HepG2 (cell line): ENCODE results near the gene NIN. TPM values are rescaled to one million over a fixed set of nuclear protein-coding genes. Genes with fewer than 3 reads are reported as not detected.
A peak's percentile ranks its signal among the peaks of the same experiment; 100 is the strongest.

ENCODE experiments used
- CENPBD1 ChIP-seq: sonication (generic); formaldehyde crosslinking; IDR thresholded peaks from 2 replicates; pipeline ENCODE4 v1.8.0; 2022; ENCODE audit warnings: missing genetic modification reagents, low read depth, mild to moderate bottlenecking, borderline replicate concordance
- CREB3 ChIP-seq: sonication (generic); formaldehyde crosslinking; IDR thresholded peaks from 2 replicates; pipeline ENCODE4 v1.5.0; 2020; ENCODE audit warnings: missing genetic modification reagents
- E2F5 ChIP-seq: sonication (generic); formaldehyde crosslinking; conservative IDR thresholded peaks from 2 replicates; pipeline ENCODE4 v1.4.0; 2020; ENCODE audit warnings: missing genetic modification reagents
- FOXK1 ChIP-seq: sonication (generic); formaldehyde crosslinking; IDR thresholded peaks from 2 replicates; pipeline ENCODE4 v1.4.0; 2020; ENCODE audit warnings: low read depth, missing genetic modification reagents, borderline replicate concordance
- FOXP4 ChIP-seq: sonication (generic); formaldehyde crosslinking; IDR thresholded peaks from 2 replicates; pipeline ENCODE4 v1.4.0; 2020; ENCODE audit warnings: missing genetic modification reagents
- HNF4A ChIP-seq: sonication (generic); formaldehyde crosslinking; IDR thresholded peaks from 2 replicates; pipeline ENCODE4 v1.4.0; 2020; ENCODE audit warnings: missing genetic modification reagents
- HOMEZ ChIP-seq: IDR thresholded peaks from 2 replicates; pipeline ENCODE4 v1.6.1; 2016; ENCODE audit warnings: low read depth
- HOXA3 ChIP-seq: sonication (generic); formaldehyde crosslinking; IDR thresholded peaks from 2 replicates; pipeline ENCODE4 v1.5.0; 2020; ENCODE audit warnings: missing genetic modification reagents
- HOXD1 ChIP-seq: sonication (generic); formaldehyde crosslinking; IDR thresholded peaks from 2 replicates; pipeline ENCODE4 v1.5.0; 2020; ENCODE audit warnings: missing genetic modification reagents
- PATZ1 ChIP-seq: sonication (generic); formaldehyde crosslinking; IDR thresholded peaks from 2 replicates; pipeline ENCODE4 v1.4.0; 2020; ENCODE audit warnings: missing genetic modification reagents
- RAD51 ChIP-seq: fragments of 450-650 bp; IDR thresholded peaks from 2 replicates; pipeline ENCODE4 v1.6.1; 2016; ENCODE audit warnings: borderline replicate concordance
- RARA ChIP-seq: IDR thresholded peaks from 2 replicates; pipeline ENCODE4 v1.6.1; 2016; ENCODE audit warnings: missing genetic modification reagents, missing compliant biosample characterization
- SIX1 ChIP-seq: sonication (generic); formaldehyde crosslinking; IDR thresholded peaks from 2 replicates; pipeline ENCODE4 v1.4.0; 2020; ENCODE audit warnings: missing genetic modification reagents, borderline replicate concordance
- SKI ChIP-seq: fragments of 450-650 bp; IDR thresholded peaks from one replicate; pipeline ENCODE4 v1.6.1; 2018; ENCODE audit warnings: mild to moderate bottlenecking; ENCODE audit not compliant: partially characterized antibody
- SRY ChIP-seq: sonication (generic); formaldehyde crosslinking; IDR thresholded peaks from 2 replicates; pipeline ENCODE4 v1.8.0; 2022; ENCODE audit warnings: mild to moderate bottlenecking, missing genetic modification reagents
- TAF1 ChIP-seq: sonication (generic); formaldehyde crosslinking; IDR thresholded peaks from 2 replicates; pipeline ENCODE4 v1.4.0; 2020; ENCODE audit warnings: missing genetic modification reagents
- ZBTB42 ChIP-seq: sonication (generic); formaldehyde crosslinking; IDR thresholded peaks from 2 replicates; pipeline ENCODE4 v1.5.0; 2020; ENCODE audit warnings: mild to moderate bottlenecking, missing genetic modification reagents
- ZBTB7B ChIP-seq: sonication (generic); formaldehyde crosslinking; IDR thresholded peaks from 2 replicates; pipeline ENCODE4 v1.4.0; 2020; ENCODE audit warnings: missing genetic modification reagents
- ZNF282 ChIP-seq: fragments of 450-650 bp; IDR thresholded peaks from 2 replicates; pipeline ENCODE4 v1.6.1; 2018; ENCODE audit not compliant: partially characterized antibody
- ZNF354B ChIP-seq: sonication (generic); formaldehyde crosslinking; IDR thresholded peaks from 2 replicates; pipeline ENCODE4 v1.8.0; 2022; ENCODE audit warnings: mild to moderate bottlenecking, missing genetic modification reagents
- ZNF414 ChIP-seq: sonication (generic); formaldehyde crosslinking; IDR thresholded peaks from 2 replicates; pipeline ENCODE4 v1.5.0; 2020; ENCODE audit warnings: missing genetic modification reagents
- ZNF501 ChIP-seq: sonication (generic); formaldehyde crosslinking; IDR thresholded peaks from 2 replicates; pipeline ENCODE4 v1.5.1; 2020; ENCODE audit warnings: mild to moderate bottlenecking, moderate library complexity, missing genetic modification reagents
- ZNF780A ChIP-seq: sonication (generic); formaldehyde crosslinking; IDR thresholded peaks from 2 replicates; pipeline ENCODE4 v1.8.0; 2022; ENCODE audit warnings: mild to moderate bottlenecking, missing genetic modification reagents, moderate library complexity
- ZNF891 ChIP-seq: sonication (generic); formaldehyde crosslinking; IDR thresholded peaks from 2 replicates; pipeline ENCODE4 v1.5.0; 2020; ENCODE audit warnings: mild to moderate bottlenecking, missing genetic modification reagents
- polyA plus RNA-seq, 8 experiments: library from polyadenylated mRNA; depleted of rRNA in 3 of 8; stranded (reverse) in 7 of 8; unstranded in 1 of 8; fragments of >200 nt; fragmentation: Illumina TruSeq in 4 of 8; extraction: Trizol in 4 of 8; gene quantifications; 2 replicates each; pipeline versions ENCODE4 v1.2.1 to v1.2.3, GENCODE V29; 2011 to 2016; ENCODE audit warnings: low read depth in 4 of 8, missing spikeins in 1 of 8, mixed read lengths in 1 of 8; ENCODE audit not compliant: insufficient read depth in 1 of 8
- total RNA-seq, 5 experiments: library from RNA; depleted of rRNA; stranded (reverse); fragments of >200 nt; fragmentation: Illumina TruSeq; extraction: Trizol; gene quantifications; 2 replicates each; pipeline ENCODE4 v1.2.3, GENCODE V29; 2016; ENCODE audit warnings: low read depth in 1 of 5

The NIN gene
- total and polyA plus RNA-seq, 2 of the 13 experiments (the other 11 are each of a cell fraction or from before 2014, with no cell fraction given): 2.8 to 9.7 TPM

GRCh38 chr14:50874757-50875156 is 43.8 kb upstream of the NIN start (continued):
- TF ChIP-seq FOXP4 (CRISPR knock-in tag) (peak; percentile 69), ZNF780A (no peak), ZNF501 (CRISPR knock-in tag) (no peak), ZBTB7B (no peak), TAF1 (CRISPR knock-in tag) (no peak), HOXA3 (CRISPR knock-in tag) (no peak), SIX1 (no peak; the same call in 1 of the 2 replicates), RARA (peak; percentile 72), ZBTB42 (CRISPR knock-in tag) (no peak), SKI (peak; percentile 68), ZNF891 (CRISPR knock-in tag) (no peak), CREB3 (CRISPR knock-in tag) (no peak), HOXD1 (CRISPR knock-in tag) (no peak), SRY (CRISPR knock-in tag) (no peak), E2F5 (CRISPR knock-in tag) (no peak), HOMEZ (CRISPR knock-in tag) (no peak; the same call in 1 of the 2 replicates), FOXK1 (CRISPR knock-in tag) (peak; percentile 44; the same call in 1 of the 2 replicates), ZNF282 (no peak), RAD51 (no peak), HNF4A (0 out of 2 replicates have a peak, but pooled peaks have one; percentile 6), ZNF414 (no peak), PATZ1 (no peak), CENPBD1 (CRISPR knock-in tag) (no peak), ZNF354B (CRISPR knock-in tag) (no peak)
